GM19351 (cell line): ENCODE measurements around the gene SCG2.

ENCODE experiments used
- ATAC-seq: cut with Tn5 transposase; IDR thresholded peaks from one replicate; pipeline ENCODE4 v1.9.1; 2021; ENCODE audit warnings: mild to moderate bottlenecking, moderate library complexity; ENCODE audit not compliant: unreplicated experiment

The SCG2 gene

GRCh38 chr2:223582001-223582400 is 20.2 kb downstream of the SCG2 start:
- ATAC-seq = no peak

GRCh38 chr2:223580951-223581350 is 21.2 kb downstream of the SCG2 start:
- no peak for ATAC-seq

- ATAC-seq = no peak
These were observed 23.3 kb downstream of the SCG2 start for GRCh38 chr2:223578846-223579245.

- ATAC-seq = no peak
These were observed 25.3 kb downstream of the SCG2 start for GRCh38 chr2:223576873-223577272.

GRCh38 chr2:223570784-223571183 is 31.4 kb downstream of the SCG2 start:
- ATAC-seq = no peak

GRCh38 chr2:223566396-223566795 is 35.8 kb downstream of the SCG2 start:
- ATAC-seq = no peak

- no peak for ATAC-seq
These were observed 38.7 kb downstream of the SCG2 start for GRCh38 chr2:223563462-223563861.

- no peak for ATAC-seq
These were observed 40.1 kb downstream of the SCG2 start for GRCh38 chr2:223562078-223562477.

- no peak for ATAC-seq
These were observed 41.3 kb downstream of the SCG2 start for GRCh38 chr2:223560749-223561435.

GRCh38 chr2:223558970-223559369 is 43.2 kb downstream of the SCG2 start:
- no peak for ATAC-seq

- no peak for ATAC-seq
These were observed 47.2 kb downstream of the SCG2 start for GRCh38 chr2:223554923-223555322.

GRCh38 chr2:223549215-223549614 is 52.9 kb downstream of the SCG2 start:
- ATAC-seq = no peak

GRCh38 chr2:223548194-223548593 is 54.0 kb downstream of the SCG2 start:
- no peak for ATAC-seq
